GM12878 (cell line): Measurements from ENCODE around the gene CD2AP. TPM values are rescaled to one million over a fixed set of nuclear protein-coding genes. Genes with fewer than 3 reads are reported as not detected.

Experiments used
- ATAC-seq: fragments of 200-7000 bp; cut with Tn5 transposase; 3 replicates; pipeline ENCODE4 v1.9.1; 2020; ENCODE audit warnings: mild to moderate bottlenecking, moderate library complexity
- BruUV-seq: library from RNA; stranded (reverse); fragments of 400-500 nt; replicated peaks from 2 replicates; lab custom pipeline; 2021; lab: Mats Ljungman, UMichigan
- CTCF ChIA-PET: fragments of 300-600 bp; sonication (Branson Sonifier 250); formaldehyde crosslinking; extraction: SDS; loops from one replicate; lab custom pipeline; 2021; ENCODE audit warnings: inconsistent platforms; lab: Yijun Ruan, JAX
- POLR2A ChIA-PET: fragments of 350-600 bp; formaldehyde crosslinking; extraction: SDS; loops from one replicate; lab custom pipeline; 2021; ENCODE audit warnings: inconsistent platforms; lab: Charles Lee
- RAD21 ChIA-PET: fragments of 300-600 bp; sonication (Branson Sonifier 250); formaldehyde crosslinking; loops from one replicate; lab custom pipeline; 2023; ENCODE audit warnings: antibody characterized with exemption; ENCODE audit not compliant: unreplicated experiment; lab: Charles Lee
- SMC1A ChIA-PET: fragments of 300-600 bp; sonication (Branson Sonifier 250); formaldehyde crosslinking; loops from one replicate; lab custom pipeline; 2023; ENCODE audit not compliant: unreplicated experiment, uncharacterized antibody; lab: Charles Lee
- DNase-seq: peaks from one replicate; pipeline ENCODE4 v3.0.0-alpha.2; 2011; ENCODE audit warnings: low read depth, low spot score
- FAIRE-seq: peaks from 3 replicates; lab custom pipeline; 2011; peaks lifted over from hg19 to GRCh38; lab: Jason Lieb, UNC
- H2AFZ ChIP-seq: 2 replicates; pipeline ENCODE4 v1.6.0; 2011; ENCODE audit warnings: low read depth, low read length, control low read depth; ENCODE audit not compliant: control insufficient read depth
- H3K27ac ChIP-seq: 2 replicates; pipeline ENCODE4 v1.5.1; 2011; ENCODE audit warnings: control low read depth; ENCODE audit not compliant: control insufficient read depth, insufficient read depth
- H3K27me3 ChIP-seq, 2 experiments: replicated peaks in 1 of 2; 2 replicates each; pipeline versions ENCODE4 v1.6.0 to v1.6.1; 2011; ENCODE audit warnings: low read length in 1 of 2; ENCODE audit not compliant: control insufficient read depth in 2 of 2, insufficient read depth in 2 of 2
- H3K36me3 ChIP-seq, 2 experiments: 2 replicates each; pipeline ENCODE4 v1.5.1; 2011; ENCODE audit warnings: low read length in 1 of 2; ENCODE audit not compliant: control insufficient read depth in 2 of 2, insufficient read depth in 2 of 2
- H3K4me1 ChIP-seq: 2 replicates; pipeline ENCODE4 v1.6.1; 2011; ENCODE audit warnings: mild to moderate bottlenecking, low read length, moderate library complexity, mixed read lengths; ENCODE audit not compliant: control insufficient read depth, insufficient read depth
- H3K4me2 ChIP-seq: 2 replicates; pipeline ENCODE4 v1.6.0; 2011; ENCODE audit warnings: control low read depth; ENCODE audit not compliant: control insufficient read depth, insufficient read depth
- H3K4me3 ChIP-seq: fragments of 200-600 bp; sonication (generic); 2 replicates; pipeline ENCODE4 v1.5.1; 2016
- H3K79me2 ChIP-seq: 2 replicates; pipeline ENCODE4 v1.6.0; 2011; ENCODE audit warnings: low read length; ENCODE audit not compliant: control insufficient read depth, insufficient read depth
- H3K9ac ChIP-seq: 2 replicates; pipeline ENCODE4 v1.8.0; 2011; ENCODE audit warnings: low read length, control low read depth, mixed read lengths; ENCODE audit not compliant: control insufficient read depth, insufficient read depth
- H3K9me3 ChIP-seq: replicated peaks from 3 replicates; pipeline ENCODE4 v1.5.1; 2011; ENCODE audit warnings: mild to moderate bottlenecking, low read length; ENCODE audit not compliant: control insufficient read depth, insufficient read depth
- H4K20me1 ChIP-seq: 2 replicates; pipeline ENCODE4 v1.6.0; 2011; ENCODE audit not compliant: control insufficient read depth, insufficient read depth
- CHD1 ChIP-seq: IDR thresholded peaks from 2 replicates; pipeline ENCODE4 v1.6.1; 2012; ENCODE audit warnings: low read depth, low read length, improper control_type of control experiment
- EED ChIP-seq: sonication (generic); IDR thresholded peaks from 2 replicates; pipeline ENCODE4 v1.6.1; 2016; ENCODE audit warnings: antibody characterized with exemption, low read depth
- IKZF2 ChIP-seq, 2 experiments: fragments of 450-650 bp; IDR thresholded peaks; 2 replicates each; pipeline ENCODE4 v1.6.1; 2017; ENCODE audit warnings: mild to moderate bottlenecking in 2 of 2, moderate library complexity in 2 of 2
- NBN ChIP-seq: fragments of 450-650 bp; IDR thresholded peaks from 2 replicates; pipeline ENCODE4 v1.6.1; 2016
- NR2C2 ChIP-seq: IDR thresholded peaks from 2 replicates; pipeline ENCODE4 v1.6.1; 2011; ENCODE audit warnings: borderline replicate concordance, low read depth; ENCODE audit not compliant: control insufficient read depth, insufficient read length
- POLR2AphosphoS2 ChIP-seq: IDR thresholded peaks from 2 replicates; pipeline ENCODE4 v1.6.1; 2011; ENCODE audit warnings: low read depth, mild to moderate bottlenecking, low read length, improper control_type of control experiment, moderate library complexity
- RELB ChIP-seq: fragments of 450-650 bp; IDR thresholded peaks from 2 replicates; pipeline ENCODE4 v1.6.1; 2017; ENCODE audit warnings: low read depth, mild to moderate bottlenecking, moderate library complexity
- REST ChIP-seq: IDR thresholded peaks from 2 replicates; pipeline ENCODE4 v1.6.1; 2012; ENCODE audit warnings: mild to moderate bottlenecking, low read depth, low read length
- RUNX3 ChIP-seq: IDR thresholded peaks from 2 replicates; pipeline ENCODE4 v1.6.1; 2012; ENCODE audit warnings: low read length, inconsistent platforms
- SIN3A ChIP-seq: IDR thresholded peaks from 2 replicates; pipeline ENCODE4 v1.6.1; 2012; ENCODE audit warnings: low read depth, low read length, improper control_type of control experiment
- SUPT20H ChIP-seq: IDR thresholded peaks from 2 replicates; pipeline ENCODE4 v1.6.1; 2011; ENCODE audit warnings: low read depth, mild to moderate bottlenecking, low read length, moderate library complexity, borderline replicate concordance; ENCODE audit not compliant: control insufficient read depth
- ZBTB40 ChIP-seq: fragments of 450-650 bp; IDR thresholded peaks from 2 replicates; pipeline ENCODE4 v1.6.1; 2016; ENCODE audit warnings: mild to moderate bottlenecking, moderate library complexity, borderline replicate concordance
- WGBS: methylation state at CpG from one replicate; pipeline ENCODE4 v1.1.6; 2016; ENCODE audit warnings: low lambda C conversion rate; ENCODE audit not compliant: insufficient replicate concordance, insufficient coverage; ENCODE audit errors: missing lambda C conversion rate; 5-methylcytosine and 5-hydroxymethylcytosine counted together
- in situ Hi-C: fragments of 300-500 bp; cut with MboI; formaldehyde crosslinking; loops from 9 replicates; pipeline ENCODE4 v1.14.3; 2018; ENCODE audit warnings: mixed read lengths
- intact Hi-C: fragments of 100-400 bp; cut with micrococcal nuclease; formaldehyde crosslinking; loops from one replicate; pipeline ENCODE4 v1.14.2; 2022; ENCODE audit not compliant: unreplicated experiment
- polyA plus RNA-seq, 11 experiments: library from polyadenylated mRNA; depleted of rRNA in 4 of 11; unstranded in 6 of 11; stranded (reverse) in 5 of 11; fragments of >200 nt; fragmentation: Nextera tagmentation in 4 of 11; fragmentation: Illumina TruSeq in 1 of 11; extraction: Ambion mirVana in 4 of 11; extraction: Trizol in 1 of 11; gene quantifications; 1 replicate in 1 of 11; 2 replicates in 10 of 11; pipeline versions ENCODE4 v1.2.1 to v1.2.3, GENCODE V29; 2011 to 2016; ENCODE audit warnings: inconsistent platforms in 2 of 11, missing spikeins in 2 of 11, low read depth in 1 of 11
- total RNA-seq, 4 experiments: library from RNA; depleted of rRNA in 3 of 4; stranded (reverse); fragments of >200 nt in 3 of 4; fragmentation: Illumina TruSeq in 1 of 4; extraction: Trizol in 1 of 4; gene quantifications; 2 replicates each; pipeline versions ENCODE4 v1.2.1 to v1.2.3, GENCODE V29; 2013 to 2021

CD2AP gene
- total and polyA plus RNA-seq, 10 of the 15 experiments (the other 5 are each of a cell fraction or from before 2014, with no cell fraction given) = 5.4 to 46.6 (median 20.9) TPM

GRCh38 chr6:47478233-47479139, 897 bp downstream of the CD2AP start:
- TSS peak; percentile 57 for BruUV-seq
- Histone ChIP-seq H3K4me1 (peaks cover 4% of the 10 kb centered on the region; the same call in 1 of the 2 replicates), H3K36me3 (no peaks in the 10 kb centered on the region), H3K79me2 (peaks cover 53% of the 10 kb centered on the region), H3K27ac (peak overlapping the region; percentile 92), H3K4me3 (peak overlapping the region; percentile 98), H3K27me3 (no peaks in the 10 kb centered on the region), H3K9me3 (no peaks in the 10 kb centered on the region), H2AFZ (peak overlapping the region; percentile 81), H3K9ac (peak overlapping the region; percentile 95), H4K20me1 (no peaks in the 10 kb centered on the region), H3K4me2 (peak overlapping the region; percentile 90)
- ChIA-PET CTCF (interaction anchor here (0.6 to 1.6 kb wide), 12 partner anchors 8 to 153 kb away, joined by 3 to 8 read pairs (median 3); no protein-coding TSS in a partner anchor), SMC1A (interaction anchor here (0.8 to 4.1 kb wide), 17 partner anchors 9 to 124 kb away, joined by 3 to 47 read pairs (median 5); no protein-coding TSS in a partner anchor), POLR2A (interaction anchor here (0.9 to 4.7 kb wide), 14 partner anchors 8 to 94 kb away, joined by 3 to 21 read pairs (median 4); no protein-coding TSS in a partner anchor), RAD21 (interaction anchor here (0.7 to 4.7 kb wide), 17 partner anchors 9 to 255 kb away, joined by 3 to 58 read pairs (median 5); no protein-coding TSS in a partner anchor)
- in situ Hi-C loops = no loop called here
- WGBS = 1% methylated on average over 27 of the region's 31 CpGs
- DNase-seq = no peak
- peak; percentile 55 for ATAC-seq
- intact Hi-C loops = loop anchor here (1.0 to 2.0 kb wide), 2 partner anchors 40 to 64 kb away; no protein-coding TSS in a partner anchor
- peak; percentile 49 for FAIRE-seq
- TF ChIP-seq SIN3A (0 out of 2 replicates have a peak, but pooled peaks have one; percentile 9), IKZF2 (IDR thresholded peaks at IDR 0.05) (peak; percentile 65 to 67), NR2C2 (no peak), CHD1 (peak; percentile 30; the same call in 1 of the 2 replicates), SUPT20H (no peak), POLR2AphosphoS2 (no peak), NBN (peak; percentile 52; the same call in 1 of the 2 replicates), RUNX3 (peak; percentile 59), REST (0 out of 2 replicates have a peak, but pooled peaks have one; percentile 7), ZBTB40 (0 out of 2 replicates have a peak, but pooled peaks have one; percentile 14), EED (0 out of 2 replicates have a peak, but pooled peaks have one; percentile 46), RELB (peak; percentile 59)
